Measurements from ENCODE around the gene BMF. TPM values are rescaled to one million over a fixed set of nuclear protein-coding genes. Genes with fewer than 3 reads are reported as not detected.

BMF gene
- total and polyA plus RNA-seq, 8 donors, result 16.2 to 58.6 (median 50.6) TPM

DNA sequence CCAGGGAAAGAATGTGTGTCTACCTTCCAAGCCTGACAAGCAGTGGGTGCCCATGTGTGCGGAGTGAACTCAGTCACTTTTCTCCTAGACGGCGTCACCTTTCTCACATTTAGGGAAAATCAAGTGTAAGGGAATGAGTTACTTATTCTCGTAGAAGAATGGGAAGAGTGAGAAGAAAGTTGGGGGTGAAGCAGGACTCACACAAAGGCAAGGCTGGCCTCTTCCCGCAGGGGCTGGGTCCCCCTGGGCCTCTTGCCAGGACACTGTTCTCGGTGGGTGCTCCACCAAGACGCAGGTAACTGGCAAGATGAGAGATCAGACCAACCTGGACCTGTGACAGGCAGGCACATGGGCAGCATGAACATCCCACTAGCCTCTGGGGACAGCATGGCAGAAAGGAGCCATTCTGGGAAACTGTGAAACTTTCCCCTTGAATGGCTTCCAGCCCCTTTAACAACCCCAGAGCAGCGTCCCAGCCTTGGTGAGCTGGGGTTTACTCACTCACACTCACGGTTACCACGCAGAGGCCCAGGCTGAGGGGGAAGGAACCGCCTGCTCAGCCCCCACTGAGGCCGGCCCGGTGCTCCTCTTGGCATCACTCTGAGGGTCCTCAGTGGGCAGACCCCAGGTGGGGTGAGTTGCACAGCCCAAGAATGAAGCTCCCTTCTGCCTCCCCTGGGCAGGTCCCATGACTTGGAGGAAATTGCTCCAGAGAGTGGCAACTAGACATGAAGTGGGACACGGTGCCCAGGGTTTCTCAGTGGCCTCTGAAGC lies 54.7 kb downstream of the BMF start:
- TF ChIP-seq, protein P1, sequence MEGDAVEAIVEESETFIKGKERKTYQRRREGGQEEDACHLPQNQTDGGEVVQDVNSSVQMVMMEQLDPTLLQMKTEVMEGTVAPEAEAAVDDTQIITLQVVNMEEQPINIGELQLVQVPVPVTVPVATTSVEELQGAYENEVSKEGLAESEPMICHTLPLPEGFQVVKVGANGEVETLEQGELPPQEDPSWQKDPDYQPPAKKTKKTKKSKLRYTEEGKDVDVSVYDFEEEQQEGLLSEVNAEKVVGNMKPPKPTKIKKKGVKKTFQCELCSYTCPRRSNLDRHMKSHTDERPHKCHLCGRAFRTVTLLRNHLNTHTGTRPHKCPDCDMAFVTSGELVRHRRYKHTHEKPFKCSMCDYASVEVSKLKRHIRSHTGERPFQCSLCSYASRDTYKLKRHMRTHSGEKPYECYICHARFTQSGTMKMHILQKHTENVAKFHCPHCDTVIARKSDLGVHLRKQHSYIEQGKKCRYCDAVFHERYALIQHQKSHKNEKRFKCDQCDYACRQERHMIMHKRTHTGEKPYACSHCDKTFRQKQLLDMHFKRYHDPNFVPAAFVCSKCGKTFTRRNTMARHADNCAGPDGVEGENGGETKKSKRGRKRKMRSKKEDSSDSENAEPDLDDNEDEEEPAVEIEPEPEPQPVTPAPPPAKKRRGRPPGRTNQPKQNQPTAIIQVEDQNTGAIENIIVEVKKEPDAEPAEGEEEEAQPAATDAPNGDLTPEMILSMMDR (IDR thresholded peaks at IDR 0.05), result no peak
- intact Hi-C loops (cut with DNase I), result no loop called here
- no peak overlapping the region for H3K27ac ChIP-seq
- H3K9me3 ChIP-seq, result no peaks in the 10 kb centered on the region
- H3K27me3 ChIP-seq, result no peaks in the 10 kb centered on the region
- ATAC-seq (no peak), DNase-seq (peak in 1 of 4 donors; percentile 33)
- no peak overlapping the region for H3K4me3 ChIP-seq
- H3K4me1 ChIP-seq, result peaks cover 6 to 50% of the 10 kb centered on the region in 2 donors
- H3K36me3 ChIP-seq, result no peaks in the 10 kb centered on the region

DNA sequence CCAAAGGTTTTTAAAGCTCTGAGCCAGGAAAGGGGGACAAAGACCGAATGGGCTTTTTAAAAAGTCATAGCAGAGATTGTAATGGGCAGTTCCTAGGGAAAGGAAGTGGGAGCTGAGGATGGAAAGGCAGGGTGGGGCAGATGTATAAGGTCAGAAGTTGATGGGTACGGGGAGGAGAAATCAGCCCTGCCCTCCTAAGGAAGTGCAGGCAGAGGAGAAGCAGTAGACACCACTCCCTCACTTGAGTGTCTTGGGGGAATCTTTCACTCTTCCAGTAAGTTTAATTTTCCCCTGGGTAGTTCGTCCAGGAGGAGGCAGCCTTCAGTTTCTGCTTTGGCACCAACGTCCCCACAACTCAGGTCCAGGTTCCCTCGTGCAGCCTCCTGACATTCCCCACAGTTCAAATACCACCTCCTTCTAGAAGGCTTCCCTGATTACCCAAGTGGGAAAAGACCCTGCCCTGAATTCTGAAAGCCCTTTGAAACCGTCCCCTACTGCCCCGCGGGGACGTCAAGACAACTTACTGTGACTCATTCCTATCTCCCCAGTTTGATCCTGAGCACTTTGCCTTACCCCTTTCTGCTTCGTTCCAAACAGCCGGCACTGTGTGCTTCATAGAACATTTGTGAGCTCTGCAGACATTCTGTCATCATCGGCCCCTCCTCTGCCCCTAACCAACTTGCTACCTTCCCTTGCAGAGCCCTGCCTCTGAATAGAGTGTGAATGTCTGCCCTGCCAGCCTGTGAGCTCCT lies 55.4 kb downstream of the BMF start:
- intact Hi-C loops (cut with DNase I), result no loop called here
- Histone ChIP-seq H3K4me1 (peaks cover 11 to 50% of the 10 kb centered on the region in 2 donors), H3K27ac (no peak overlapping the region)

DNA sequence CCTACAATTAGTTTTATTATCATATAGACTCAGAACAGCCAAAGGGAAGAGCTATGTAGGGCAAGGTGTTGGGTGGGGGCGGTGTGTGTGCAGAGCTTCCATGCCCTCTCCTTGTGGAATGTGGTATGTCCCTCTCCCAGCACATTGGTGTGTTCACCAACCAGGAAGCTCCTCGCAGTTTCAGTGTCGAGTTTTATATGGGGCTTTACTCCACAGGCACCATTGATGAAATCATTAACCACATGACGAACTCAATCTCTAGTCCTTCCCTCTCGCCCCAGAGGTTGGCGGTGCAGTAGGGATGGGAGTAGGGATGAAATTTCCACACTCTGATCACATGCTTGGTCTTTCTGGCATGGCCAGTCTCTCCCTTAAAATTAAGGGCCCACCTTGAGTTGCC lies 56.1 kb downstream of the BMF start:
- no peak overlapping the region for H3K4me3 ChIP-seq
- no peaks in the 10 kb centered on the region for H3K9me3 ChIP-seq
- intact Hi-C loops (cut with DNase I), result no loop called here
- peak in 1 of 4 donors; percentile 29 for DNase-seq
- ATAC-seq, result no peak
- no peak overlapping the region for H3K27ac ChIP-seq
- no peaks in the 10 kb centered on the region for H3K36me3 ChIP-seq
- TF ChIP-seq, protein P1 (IDR thresholded peaks at IDR 0.05), result no peak
- H3K4me1 ChIP-seq, result peaks cover 17 to 53% of the 10 kb centered on the region in 2 donors
- H3K27me3 ChIP-seq, result no peaks in the 10 kb centered on the region

More for the DNA sequence above, 55.4 kb downstream of the BMF start:
- DNase-seq, result peak in 1 of 4 donors; percentile 22
- TF ChIP-seq, protein P1 (IDR thresholded peaks at IDR 0.05), result no peak
- H3K9me3 ChIP-seq, result no peaks in the 10 kb centered on the region
- H3K4me3 ChIP-seq, result no peak overlapping the region
- H3K36me3 ChIP-seq, result no peaks in the 10 kb centered on the region
- no peak for ATAC-seq
- no peaks in the 10 kb centered on the region for H3K27me3 ChIP-seq

DNA sequence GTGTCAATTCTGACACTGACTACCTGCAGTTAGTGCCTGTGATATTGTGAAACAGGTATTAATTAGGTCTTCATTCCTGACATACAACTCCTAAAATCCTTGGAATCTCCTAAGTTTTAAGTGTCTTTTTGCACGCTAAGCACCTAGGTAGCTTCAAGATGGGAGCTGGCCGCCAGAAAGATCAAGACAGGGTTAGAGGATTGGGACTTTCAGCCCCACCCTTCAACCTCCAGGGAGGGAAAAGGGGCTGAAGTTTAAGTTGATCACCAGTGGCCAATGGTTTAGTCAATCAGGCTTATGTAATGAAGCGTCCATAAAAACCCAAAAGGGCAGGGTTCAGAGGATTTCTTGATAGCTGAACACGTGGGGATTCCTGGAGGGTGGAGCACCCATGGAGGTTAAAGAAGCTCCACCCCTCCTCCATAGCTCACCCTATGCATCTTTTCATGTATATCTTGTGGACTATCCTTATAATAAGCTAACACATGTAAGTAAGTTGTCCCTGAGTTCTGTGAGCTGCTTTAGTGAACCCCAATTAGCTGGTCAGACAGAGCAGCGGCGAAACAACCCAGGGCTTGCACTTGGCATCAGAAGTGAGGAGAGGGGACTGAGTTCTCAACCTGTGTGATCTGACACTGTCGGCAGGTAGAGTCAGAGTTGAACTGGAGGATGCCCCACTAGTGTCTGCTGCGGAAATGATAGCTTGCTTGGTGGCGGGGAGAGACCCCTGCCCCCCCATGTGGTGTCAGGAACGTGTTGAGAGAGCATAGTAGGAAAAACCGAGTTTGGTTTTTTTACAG lies 56.9 kb downstream of the BMF start:
- DNase-seq (peak in 1 of 4 donors; percentile 15), ATAC-seq (no peak)
- Histone ChIP-seq H3K4me1 (peaks cover 24 to 61% of the 10 kb centered on the region in 2 donors), H3K27ac (no peak overlapping the region), H3K36me3 (no peaks in the 10 kb centered on the region), H3K4me3 (no peak overlapping the region), H3K9me3 (no peaks in the 10 kb centered on the region), H3K27me3 (no peaks in the 10 kb centered on the region)
- intact Hi-C loops (cut with DNase I), result no loop called here
- TF ChIP-seq, protein P1 (IDR thresholded peaks at IDR 0.05), result no peak
